Activated CD8-positive, alpha-beta memory T cell treated with anti-CD3 and anti-CD28 coated beads, Interleukin-2, amount 50 U/mL, for 24 hours (primary cell): ENCODE measurements around the gene AQP7.
"Not testable (repeated sequence)": the region's sequence is repeated elsewhere in the genome, so short reads cannot be mapped to it uniquely, and the experiment has no call there.

Experiments used
- DNase-seq: peaks from one replicate; pipeline ENCODE4 v3.0.0-alpha.2; 2020; ENCODE audit errors: extremely low read depth

Gene AQP7

GRCh38 chr9:33433871-33434270 lies 31.5 kb upstream of the AQP7 start:
- DNase-seq, result no peak

DNA sequence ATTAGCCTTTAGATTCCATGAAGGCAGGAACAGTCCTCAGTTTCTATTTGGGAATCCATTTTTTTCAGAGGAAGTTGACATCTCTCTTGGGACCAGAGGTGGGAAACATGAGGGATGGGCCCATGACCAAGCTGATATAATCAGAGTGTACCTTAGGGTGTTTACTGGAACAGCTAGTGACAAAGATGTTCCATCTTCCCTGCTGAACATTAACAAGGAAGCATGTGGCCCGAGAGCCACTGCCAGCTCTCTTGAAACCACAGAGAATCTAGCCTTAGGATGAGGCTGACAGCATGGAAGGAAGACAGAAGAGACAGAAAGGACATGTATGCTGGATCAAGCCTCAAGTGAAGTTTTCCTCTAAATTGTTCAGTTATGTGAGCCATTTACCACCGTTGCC lies 29.1 kb upstream of the AQP7 start:
- DNase-seq, result no peak

GRCh38 chr9:33430942-33431341 lies 28.6 kb upstream of the AQP7 start:
- DNase-seq, result no peak

DNA sequence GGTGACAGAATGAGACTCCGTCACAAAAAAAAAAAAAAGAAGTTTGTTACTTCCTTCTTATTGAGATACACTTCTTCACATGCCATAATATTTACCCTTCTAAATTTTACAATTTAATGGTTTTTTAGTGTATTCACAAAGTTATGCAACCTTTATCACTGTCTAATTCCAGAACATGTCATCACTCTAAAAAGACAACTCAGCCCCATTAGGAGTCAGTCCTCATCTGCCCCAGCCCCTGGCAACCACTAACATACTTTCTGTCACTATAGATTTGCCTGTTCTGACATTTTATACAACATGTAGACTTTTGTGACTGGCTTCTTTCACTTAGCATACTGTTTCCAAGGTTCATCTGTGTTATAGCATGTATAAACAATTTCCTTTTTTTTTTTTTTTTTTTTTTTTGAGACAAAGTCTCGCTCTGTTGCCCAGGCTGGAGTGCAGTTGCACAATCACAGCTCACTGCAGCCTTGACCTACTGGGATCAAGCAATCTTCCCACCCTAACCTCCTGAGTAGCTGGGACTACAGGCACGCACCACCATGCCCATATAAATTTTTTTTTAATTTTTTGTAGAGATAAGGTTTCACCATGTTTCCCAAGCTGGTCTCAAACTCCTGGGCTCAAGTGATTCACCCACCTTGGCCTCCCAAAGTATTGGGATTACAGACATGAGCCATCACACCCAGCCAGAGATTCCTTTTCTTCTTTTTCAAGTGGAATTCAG lies 27.1 kb upstream of the AQP7 start:
- DNase-seq, result no peak

DNA sequence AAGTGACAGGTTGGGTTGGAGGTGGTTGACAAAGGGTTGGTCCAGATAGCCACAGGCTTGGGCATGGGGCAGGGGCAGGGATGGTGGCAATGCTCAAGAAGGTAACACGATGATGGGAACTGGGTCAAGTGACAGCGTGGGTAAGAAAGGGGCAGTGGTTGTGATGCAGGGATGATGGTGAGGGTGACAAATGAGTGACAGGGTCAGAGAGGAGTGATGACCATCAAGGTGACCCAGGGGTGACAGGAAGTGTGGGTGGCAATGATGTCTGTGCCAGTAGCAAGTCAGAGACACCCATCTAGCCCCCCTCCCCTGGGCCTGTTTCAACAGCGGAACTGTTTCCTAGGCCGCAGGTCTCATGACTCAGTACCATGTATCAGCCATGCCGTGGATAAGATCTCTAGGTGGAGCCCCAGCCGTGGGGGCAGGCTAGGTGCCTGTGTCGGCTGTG lies 24.5 kb upstream of the AQP7 start:
- DNase-seq, result no peak

GRCh38 chr9:33425128-33425533 lies 22.8 kb upstream of the AQP7 start:
- no peak for DNase-seq

DNA sequence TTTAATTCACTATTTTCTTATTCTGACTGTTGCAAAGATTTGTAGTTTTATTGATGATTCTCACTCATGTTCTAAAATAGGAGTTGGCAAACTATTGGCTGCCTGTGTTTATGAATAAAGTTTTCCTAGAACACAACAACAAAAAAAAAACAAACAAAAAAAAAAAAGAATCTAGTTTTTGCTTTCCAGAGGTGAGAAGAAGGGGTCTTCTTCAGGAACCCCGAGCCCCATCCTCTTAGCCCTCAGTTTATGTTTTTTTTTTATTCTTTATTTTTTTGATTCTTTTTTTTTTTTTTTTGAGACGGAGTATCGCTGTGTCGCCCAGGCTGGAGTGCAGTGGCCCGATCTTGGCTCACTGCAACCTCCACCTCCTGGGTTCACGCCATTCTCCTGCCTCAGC lies 22.1 kb upstream of the AQP7 start:
- DNase-seq, result not testable (repeated sequence)

- DNase-seq, result not testable (repeated sequence)
Observed at GRCh38 chr9:33424043-33424442, 21.7 kb upstream of the AQP7 start.

DNA sequence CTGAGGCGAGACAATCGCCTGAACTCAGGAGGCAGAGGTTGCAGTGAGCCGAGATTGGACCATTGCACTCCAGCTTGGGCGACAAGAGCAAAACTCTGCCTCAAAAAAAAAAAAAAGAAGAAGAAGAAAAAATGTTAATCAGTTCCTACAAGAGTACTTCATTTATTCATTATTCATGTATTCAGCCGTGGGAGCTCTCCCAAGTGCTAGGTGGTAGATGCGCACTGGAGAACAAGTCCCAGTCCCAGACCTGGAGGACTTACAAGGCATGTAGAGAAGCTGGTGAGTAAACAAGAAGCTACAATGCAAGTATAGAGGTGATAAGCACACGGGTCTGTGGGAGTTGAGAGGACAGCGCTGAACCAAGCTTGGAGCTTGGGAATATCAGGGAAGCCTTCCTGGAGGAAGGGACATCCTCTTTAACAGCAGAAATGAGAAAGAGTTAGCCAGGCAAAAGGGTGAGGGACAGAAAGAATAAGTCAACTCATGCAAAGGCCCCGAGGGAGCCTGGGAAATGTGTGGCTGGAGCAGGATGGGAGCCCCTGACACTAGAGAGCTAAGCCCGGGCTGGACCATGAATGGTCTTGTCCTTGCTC lies 17.4 kb upstream of the AQP7 start:
- no peak for DNase-seq

DNA sequence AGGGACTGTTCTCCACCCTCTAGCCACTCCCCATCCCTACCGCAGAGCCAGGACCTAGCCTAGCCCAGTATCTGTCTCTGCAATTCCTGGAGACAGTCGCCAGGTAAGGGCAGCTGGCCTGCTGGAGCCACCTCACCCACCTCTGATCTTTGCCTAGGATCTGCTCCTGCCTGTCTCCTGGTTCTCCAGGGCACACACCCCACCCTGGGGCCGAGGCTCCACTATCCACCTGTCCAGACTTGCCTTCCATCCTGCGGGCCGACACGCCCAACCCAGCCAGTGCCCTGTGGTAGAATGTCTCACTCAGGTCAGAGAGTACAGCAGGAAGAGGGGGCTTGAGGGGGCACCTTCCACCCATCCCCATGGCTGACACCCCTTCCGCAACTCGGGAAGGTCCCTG lies 15.7 kb upstream of the AQP7 start:
- DNase-seq, result no peak

DNA sequence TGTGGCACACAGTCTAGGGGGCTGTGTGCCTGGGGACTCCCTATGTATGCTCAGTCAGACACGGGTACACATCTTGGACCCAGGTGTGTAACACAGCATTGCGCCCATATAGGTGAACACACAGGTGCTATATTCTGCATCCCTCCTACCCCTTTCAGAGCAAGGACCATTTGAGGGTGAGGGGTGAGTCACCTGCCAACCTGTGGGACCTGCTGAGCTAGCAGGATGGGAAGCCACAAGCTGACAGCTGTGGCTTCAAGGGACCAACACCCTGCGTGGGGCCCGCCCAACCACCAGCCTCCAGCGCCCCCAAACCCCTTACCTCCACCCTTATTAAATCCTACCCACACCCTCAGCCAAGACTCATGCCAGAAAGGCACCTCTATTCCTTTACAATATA lies 14.6 kb upstream of the AQP7 start:
- no peak for DNase-seq

DNA sequence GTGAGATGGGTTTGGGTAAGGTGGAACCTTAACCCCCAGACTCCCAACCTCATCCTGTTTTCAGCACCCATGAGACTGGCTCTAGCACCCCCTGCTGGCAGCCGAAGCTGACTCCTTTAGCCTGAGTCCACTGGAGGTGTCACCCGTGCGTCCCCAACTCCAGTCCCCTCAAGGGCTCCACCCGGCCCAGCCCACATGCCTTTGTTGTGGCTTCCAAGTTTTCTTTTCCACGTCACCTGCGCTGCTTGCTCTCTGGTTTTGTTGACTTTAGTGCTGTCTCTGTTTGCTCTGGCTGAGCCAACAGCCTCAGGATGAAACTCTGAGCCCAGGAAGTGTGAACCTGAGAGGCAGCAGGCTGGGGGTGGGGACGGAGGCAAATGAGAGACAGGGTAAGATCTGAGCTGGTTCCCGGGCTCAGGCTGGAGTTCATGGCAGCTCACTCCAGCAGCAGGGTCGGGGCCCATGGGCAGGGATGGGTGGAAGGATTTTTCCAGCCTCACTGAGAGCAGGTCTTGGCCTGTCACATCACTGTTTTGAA lies 13.2 kb upstream of the AQP7 start:
- peak; percentile 60 for DNase-seq

DNA sequence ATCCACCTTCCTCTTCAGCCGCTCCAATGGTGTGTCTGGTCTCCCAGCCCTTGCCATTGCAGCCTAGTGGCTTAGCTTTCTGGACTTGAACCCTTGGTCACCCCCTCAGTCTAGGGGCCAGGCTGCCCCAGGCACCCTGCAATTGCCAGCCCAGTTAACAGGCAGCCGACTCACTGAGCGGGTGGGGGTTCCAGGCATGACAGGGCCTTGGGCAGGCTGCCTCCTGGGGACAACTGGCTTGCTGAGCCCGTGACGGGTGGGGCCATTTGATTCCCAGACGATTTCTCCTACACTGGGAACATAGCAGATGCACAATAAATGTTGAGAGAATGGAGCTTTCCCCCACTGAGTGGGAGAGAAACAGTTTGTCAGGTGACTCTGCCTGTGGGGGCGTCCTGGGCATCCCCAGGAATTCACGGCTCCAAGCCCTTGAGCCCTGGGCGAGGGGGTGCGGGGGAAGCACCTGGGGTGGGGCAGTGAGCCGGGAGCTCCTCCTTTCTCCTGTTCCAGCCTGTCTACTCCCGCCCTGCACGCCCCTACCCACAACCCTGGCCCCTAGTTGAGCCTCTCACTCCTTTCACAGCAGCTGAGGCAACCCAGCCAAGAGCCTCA lies 12.6 kb upstream of the AQP7 start:
- DNase-seq, result no peak

DNA sequence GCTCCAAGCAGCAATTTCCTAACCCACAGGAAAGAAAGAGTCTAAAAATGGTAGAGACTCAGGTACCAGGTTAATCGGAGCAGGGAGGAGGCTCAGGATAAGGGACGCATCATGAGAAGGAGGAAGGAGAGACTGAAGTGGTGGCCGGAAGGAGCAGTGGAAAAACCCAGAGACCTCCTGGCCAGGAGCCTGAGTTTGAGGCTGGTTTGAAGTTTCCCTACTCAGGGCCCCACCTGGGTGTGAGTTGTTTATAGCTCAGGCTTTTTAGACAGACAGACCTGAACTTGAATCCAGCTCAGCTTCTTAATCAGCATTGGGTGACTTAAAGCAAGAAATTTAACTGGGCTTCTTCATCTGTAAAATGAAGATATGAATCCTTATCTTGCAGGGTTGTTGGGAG lies 11.9 kb upstream of the AQP7 start:
- DNase-seq, result no peak

DNA sequence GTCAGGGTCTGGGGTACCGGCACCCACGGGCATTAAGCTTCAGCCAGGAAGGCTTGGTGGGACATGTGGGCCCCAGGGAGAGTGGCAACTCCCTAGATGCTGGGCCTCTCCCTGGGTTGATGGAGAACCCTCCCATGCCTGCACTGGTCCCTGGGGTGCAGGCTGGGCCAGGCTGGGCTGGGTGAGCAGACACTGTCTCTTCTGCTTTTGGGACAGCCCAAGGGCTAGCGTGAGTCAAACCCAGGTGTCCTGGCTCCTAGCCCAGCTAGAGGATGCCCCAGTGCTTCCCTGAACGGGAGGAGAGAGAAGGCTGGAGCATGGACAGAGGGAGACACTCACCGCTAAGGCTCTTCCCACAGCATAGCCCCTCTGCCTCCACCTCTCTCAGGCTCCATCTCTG lies 5.7 kb upstream of the AQP7 start:
- DNase-seq, result no peak

- no peak for DNase-seq
Observed at GRCh38 chr9:33407061-33407460, 4.7 kb upstream of the AQP7 start.

DNA sequence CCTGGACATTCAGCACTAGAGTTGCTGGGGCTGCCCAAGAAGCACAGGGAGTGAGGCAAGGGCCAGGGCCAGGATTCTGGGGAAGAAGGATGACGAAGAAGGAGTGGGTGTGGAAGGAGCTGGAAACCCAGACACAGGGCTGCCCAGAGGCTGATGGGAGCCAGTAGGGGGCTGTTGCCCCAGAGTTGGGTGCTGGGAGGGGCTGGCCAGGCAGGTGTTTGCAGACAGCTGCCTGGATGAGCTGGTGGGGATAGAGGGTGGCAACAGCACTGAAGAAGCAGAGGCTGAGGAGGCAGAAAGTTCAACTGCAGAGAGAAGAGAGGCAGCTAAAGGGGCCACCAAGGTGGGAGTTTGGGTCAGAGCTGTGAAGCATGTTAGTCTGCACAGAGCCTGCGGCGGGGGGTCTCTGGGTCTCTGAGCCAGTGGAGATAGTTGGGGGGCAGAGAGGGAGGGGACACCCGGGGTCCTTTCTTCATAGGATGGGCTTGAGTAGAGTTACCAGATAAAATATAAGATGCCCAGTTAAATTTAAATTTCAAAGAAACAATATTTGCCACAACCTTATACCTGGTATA lies 2.5 kb upstream of the AQP7 start:
- DNase-seq, result no peak

- DNase-seq, result no peak
Observed at GRCh38 chr9:33403941-33404787, 1.8 kb upstream of the AQP7 start.

DNA sequence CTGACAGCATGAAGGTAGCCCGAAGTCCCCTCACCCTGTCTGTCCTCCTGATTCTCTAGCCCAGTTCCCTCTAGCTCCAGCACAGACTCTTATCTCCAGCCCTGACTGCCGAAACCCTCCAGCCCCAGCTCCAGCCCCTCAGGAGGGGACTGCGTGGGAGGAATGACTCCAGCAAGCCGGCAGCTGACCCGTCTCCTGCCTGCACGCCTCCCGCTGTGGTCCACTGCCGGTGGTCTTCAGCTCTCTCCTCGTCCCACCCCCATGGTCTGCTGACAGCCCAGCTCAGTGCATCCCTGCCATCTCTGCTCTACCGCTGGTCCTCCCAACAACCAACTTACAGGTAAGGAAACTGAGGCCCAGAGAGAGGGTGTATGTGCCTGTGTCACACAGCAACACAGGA lies 559 bp downstream of the AQP7 start:
- not testable (repeated sequence) for DNase-seq

DNA sequence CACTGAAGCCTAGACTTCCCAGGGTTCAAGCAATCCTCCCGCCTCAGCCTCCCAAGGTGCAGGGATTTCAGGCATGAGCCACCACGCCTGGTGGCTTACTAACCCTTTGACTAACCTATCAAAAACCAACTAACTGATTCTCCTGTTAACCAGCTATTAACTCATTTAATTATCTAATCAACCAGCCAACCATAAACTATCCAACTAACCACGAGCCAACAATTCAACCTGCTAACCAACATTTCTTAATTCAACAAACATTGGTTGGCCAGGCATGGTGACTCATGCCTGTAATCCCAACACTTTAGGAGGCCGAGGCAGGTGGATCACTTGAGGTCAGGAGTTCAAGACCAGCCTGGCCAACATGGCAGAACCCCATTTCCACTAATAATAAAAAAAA lies 3.3 kb downstream of the AQP7 start:
- DNase-seq, result not testable (repeated sequence)

GRCh38 chr9:33397801-33398200 lies 4.6 kb downstream of the AQP7 start:
- not testable (repeated sequence) for DNase-seq
